Fibroblast of lung (primary cell): ENCODE data around the gene CATSPER1. TPM values are rescaled to one million over a fixed set of nuclear protein-coding genes. Genes with fewer than 3 reads are reported as not detected.

ENCODE experiments used
- DNase-seq, 2 donors: peaks; one replicate each; pipeline versions ENCODE4 v3.0.0 to v3.0.0-alpha.2; 2010; ENCODE audit warnings: low read depth in 2 of 2
- H2AFZ ChIP-seq: 2 replicates; pipeline ENCODE4 v1.5.1; 2012; ENCODE audit warnings: low read length, control low read depth, inconsistent platforms
- H3K27ac ChIP-seq: 2 replicates; pipeline ENCODE4 v1.5.1; 2011; ENCODE audit warnings: low read length, control low read depth; ENCODE audit not compliant: insufficient read depth
- H3K27me3 ChIP-seq: 2 replicates; pipeline ENCODE4 v1.5.1; 2011; ENCODE audit warnings: mild to moderate bottlenecking, low read length; ENCODE audit not compliant: control insufficient read depth, insufficient read depth
- H3K36me3 ChIP-seq: 2 replicates; pipeline ENCODE4 v1.5.1; 2011; ENCODE audit warnings: low read length; ENCODE audit not compliant: control insufficient read depth, insufficient read depth
- H3K4me1 ChIP-seq: 2 replicates; pipeline ENCODE4 v1.5.1; 2011; ENCODE audit warnings: low read length; ENCODE audit not compliant: control insufficient read depth, insufficient read depth; ENCODE audit errors: extremely low read depth
- H3K4me2 ChIP-seq: 2 replicates; pipeline ENCODE4 v1.5.1; 2011; ENCODE audit warnings: low read length, control low read depth; ENCODE audit not compliant: insufficient read depth; ENCODE audit errors: extremely low read depth
- H3K4me3 ChIP-seq, 4 experiments: fragments of 200-600 bp in 1 of 4; sonication (generic) in 1 of 4; replicated peaks in 1 of 4; 2 replicates each; pipeline ENCODE4 v1.5.1; 2011 to 2016; ENCODE audit warnings: low read length in 4 of 4, low read depth in 3 of 4, mild to moderate bottlenecking in 3 of 4, control low read depth in 2 of 4, inconsistent platforms in 1 of 4, mixed read lengths in 1 of 4; ENCODE audit not compliant: insufficient read depth in 1 of 4; ENCODE audit errors: control extremely low read depth in 1 of 4
- H3K79me2 ChIP-seq: 2 replicates; pipeline ENCODE4 v1.5.1; 2012; ENCODE audit warnings: mild to moderate bottlenecking, low read length, inconsistent platforms; ENCODE audit not compliant: control insufficient read depth, insufficient read depth
- H3K9ac ChIP-seq: 2 replicates; pipeline ENCODE4 v1.5.1; 2011; ENCODE audit warnings: mild to moderate bottlenecking, low read length, control low read depth; ENCODE audit not compliant: insufficient read depth
- H3K9me3 ChIP-seq: 2 replicates; pipeline ENCODE4 v1.5.1; 2012; ENCODE audit warnings: low read depth, low read length; ENCODE audit not compliant: control insufficient read depth, insufficient read depth
- H4K20me1 ChIP-seq: 2 replicates; pipeline ENCODE4 v1.5.1; 2011; ENCODE audit warnings: low read length; ENCODE audit not compliant: control insufficient read depth, insufficient read depth; ENCODE audit errors: extremely low read depth
- EZH2 ChIP-seq: IDR thresholded peaks from 2 replicates; pipeline ENCODE4 v1.5.1; 2012; ENCODE audit warnings: low read length, control low read depth, mild to moderate bottlenecking; ENCODE audit errors: missing control alignments
- polyA plus RNA-seq, 2 donors: library from polyadenylated mRNA; depleted of rRNA in 1 of 2; stranded (reverse) in 1 of 2; unstranded in 1 of 2; fragments of >200 nt; gene quantifications; 2 replicates each; pipeline ENCODE4 v1.2.1, GENCODE V29; 2011 to 2012; ENCODE audit warnings: missing spikeins in 1 of 2
- total RNA-seq: library from RNA; depleted of rRNA; stranded (reverse); fragments of >200 nt; gene quantifications from 2 replicates; pipeline ENCODE4 v1.2.1, GENCODE V29; 2014
- TF ChIP-seq, protein P1 (sequence below), 2 donors: IDR thresholded peaks in 1 of 2; conservative IDR thresholded peaks in 1 of 2; 1 replicate in 1 of 2; 2 replicates in 1 of 2; pipeline ENCODE4 v1.5.1; 2011 to 2012; ENCODE audit warnings: low read length in 2 of 2, control low read depth in 1 of 2, inconsistent platforms in 1 of 2, low read depth in 1 of 2, mild to moderate bottlenecking in 1 of 2

Gene CATSPER1
- total and polyA plus RNA-seq, 2 donors (not counting 1 experiment from before 2014, with no cell fraction given) = not detected

DNA sequence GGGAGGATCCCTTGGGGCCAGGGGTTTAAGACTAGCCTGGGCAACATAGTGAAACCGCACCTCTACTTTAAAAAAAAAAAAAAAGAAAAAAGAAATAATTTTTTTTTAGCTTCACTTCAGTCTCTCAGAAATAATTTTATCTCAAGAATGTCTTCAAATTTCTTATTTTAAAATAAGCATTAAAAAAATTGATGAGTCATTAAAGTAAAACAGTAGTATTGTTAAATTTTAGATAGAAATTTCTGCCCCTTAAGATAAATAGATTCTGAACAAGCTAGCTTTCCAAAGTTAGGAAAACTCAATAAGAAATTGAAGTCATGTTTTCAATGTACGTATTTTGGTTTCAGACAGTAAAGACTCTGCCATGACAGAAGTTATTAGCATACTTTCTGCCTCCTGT, 36.1 kb upstream of the CATSPER1 start:
- DNase-seq = no peak
- no peak overlapping the region for H3K27ac ChIP-seq
- peaks cover 21% of the 10 kb centered on the region for H3K36me3 ChIP-seq
- no peak overlapping the region for H3K4me2 ChIP-seq
- no peaks in the 10 kb centered on the region for H3K4me1 ChIP-seq
- no peak overlapping the region for H3K9ac ChIP-seq
- no peaks in the 10 kb centered on the region for H3K9me3 ChIP-seq
- H4K20me1 ChIP-seq = peaks cover 2% of the 10 kb centered on the region
- no peaks in the 10 kb centered on the region for H3K27me3 ChIP-seq
- no peak overlapping the region for H3K4me3 ChIP-seq
- TF ChIP-seq, protein P1, sequence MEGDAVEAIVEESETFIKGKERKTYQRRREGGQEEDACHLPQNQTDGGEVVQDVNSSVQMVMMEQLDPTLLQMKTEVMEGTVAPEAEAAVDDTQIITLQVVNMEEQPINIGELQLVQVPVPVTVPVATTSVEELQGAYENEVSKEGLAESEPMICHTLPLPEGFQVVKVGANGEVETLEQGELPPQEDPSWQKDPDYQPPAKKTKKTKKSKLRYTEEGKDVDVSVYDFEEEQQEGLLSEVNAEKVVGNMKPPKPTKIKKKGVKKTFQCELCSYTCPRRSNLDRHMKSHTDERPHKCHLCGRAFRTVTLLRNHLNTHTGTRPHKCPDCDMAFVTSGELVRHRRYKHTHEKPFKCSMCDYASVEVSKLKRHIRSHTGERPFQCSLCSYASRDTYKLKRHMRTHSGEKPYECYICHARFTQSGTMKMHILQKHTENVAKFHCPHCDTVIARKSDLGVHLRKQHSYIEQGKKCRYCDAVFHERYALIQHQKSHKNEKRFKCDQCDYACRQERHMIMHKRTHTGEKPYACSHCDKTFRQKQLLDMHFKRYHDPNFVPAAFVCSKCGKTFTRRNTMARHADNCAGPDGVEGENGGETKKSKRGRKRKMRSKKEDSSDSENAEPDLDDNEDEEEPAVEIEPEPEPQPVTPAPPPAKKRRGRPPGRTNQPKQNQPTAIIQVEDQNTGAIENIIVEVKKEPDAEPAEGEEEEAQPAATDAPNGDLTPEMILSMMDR (conservative IDR thresholded peaks at IDR 0.05 in 1 of 2, IDR thresholded peaks at IDR 0.05 in 1 of 2; ENCODE audit: low read depth in 1 of 2, low read length in 2 of 2) = no peak
- TF ChIP-seq EZH2 = no peak
- H3K79me2 ChIP-seq = no peaks in the 10 kb centered on the region
- no peak overlapping the region for H2AFZ ChIP-seq

DNA sequence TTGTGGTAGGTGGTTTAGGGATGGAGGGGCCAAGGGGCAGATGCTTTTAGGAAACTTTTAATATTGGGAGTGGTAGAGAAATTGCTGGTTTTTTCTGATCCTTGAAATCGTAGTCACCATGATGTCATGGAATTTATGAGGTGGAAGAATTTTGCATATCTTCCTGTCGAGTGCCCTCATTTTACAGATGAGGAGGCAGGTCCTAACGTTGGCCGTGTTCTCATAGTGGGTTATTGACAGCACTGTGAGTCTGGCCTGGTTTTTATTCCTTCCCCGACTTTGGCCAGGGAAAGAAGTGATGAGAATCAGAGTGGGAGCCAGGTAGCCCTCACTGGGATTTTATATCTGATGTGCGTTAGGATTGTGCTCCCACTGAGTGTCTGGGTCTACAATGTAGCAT, 35.0 kb upstream of the CATSPER1 start:
- Histone ChIP-seq H3K9me3 (no peaks in the 10 kb centered on the region), H3K4me3 (no peak overlapping the region), H3K4me1 (no peaks in the 10 kb centered on the region), H3K79me2 (no peaks in the 10 kb centered on the region), H3K9ac (no peak overlapping the region), H3K4me2 (no peak overlapping the region), H3K27ac (no peak overlapping the region), H3K36me3 (peaks cover 19% of the 10 kb centered on the region), H2AFZ (no peak overlapping the region), H3K27me3 (no peaks in the 10 kb centered on the region), H4K20me1 (peaks cover 2% of the 10 kb centered on the region)
- no peak for DNase-seq
- TF ChIP-seq, protein P1 (conservative IDR thresholded peaks at IDR 0.05 in 1 of 2, IDR thresholded peaks at IDR 0.05 in 1 of 2; ENCODE audit: low read depth in 1 of 2, low read length in 2 of 2) = no peak
- TF ChIP-seq EZH2 = no peak

DNA sequence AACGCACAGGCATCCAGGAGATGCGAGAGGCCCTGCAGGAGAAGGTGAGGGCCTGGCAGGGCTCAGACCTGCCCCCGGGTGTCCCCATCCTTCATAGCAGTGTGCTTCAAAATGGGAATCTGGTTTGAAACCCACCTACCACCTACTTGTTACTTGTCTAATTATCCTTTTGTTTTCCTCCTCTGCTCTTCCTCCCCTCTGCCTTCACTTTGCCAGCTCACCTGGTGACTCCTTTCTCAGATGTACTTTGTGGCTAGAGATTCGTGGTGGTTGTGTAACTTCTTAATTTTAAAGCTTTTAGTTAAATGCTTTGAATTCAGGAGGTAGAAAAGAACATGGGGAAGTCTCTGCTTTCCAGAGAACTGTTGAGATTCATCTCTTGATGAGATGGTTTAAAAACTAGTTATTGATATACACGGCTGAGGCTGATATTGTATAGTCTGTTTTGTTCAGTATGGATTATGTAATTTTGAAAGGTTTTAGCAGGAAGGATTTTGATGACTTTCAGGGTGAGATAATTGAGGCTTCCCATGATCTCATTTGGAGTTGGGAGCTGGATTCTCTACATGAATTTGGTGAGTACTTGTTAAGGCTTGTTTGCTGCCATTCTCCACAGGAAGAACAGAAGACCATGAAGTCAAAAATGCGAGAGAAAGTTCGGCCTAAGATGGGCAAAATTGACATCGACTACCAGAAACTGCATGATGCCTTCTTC, 33.8 kb upstream of the CATSPER1 start:
- DNase-seq = no peak
- Histone ChIP-seq H3K36me3 (peaks cover 23% of the 10 kb centered on the region), H3K4me1 (no peaks in the 10 kb centered on the region), H4K20me1 (no peaks in the 10 kb centered on the region), H3K27ac (no peak overlapping the region), H3K79me2 (peaks cover 5% of the 10 kb centered on the region), H3K9me3 (no peaks in the 10 kb centered on the region), H2AFZ (no peak overlapping the region), H3K4me3 (no peak overlapping the region), H3K27me3 (no peaks in the 10 kb centered on the region), H3K4me2 (no peak overlapping the region), H3K9ac (no peak overlapping the region)
- TF ChIP-seq, protein P1 (conservative IDR thresholded peaks at IDR 0.05 in 1 of 2, IDR thresholded peaks at IDR 0.05 in 1 of 2; ENCODE audit: low read depth in 1 of 2, low read length in 2 of 2) = no peak
- no peak for TF ChIP-seq EZH2
